HCT116 (cell line): ENCODE results near the gene PKD2. TPM values are rescaled to one million over a fixed set of nuclear protein-coding genes. Genes with fewer than 3 reads are reported as not detected.

Source experiments
- ATAC-seq: fragments of 200-7000 bp; cut with Tn5 transposase; 2 replicates; pipeline ENCODE4 v1.9.1; 2020; ENCODE audit warnings: mild to moderate bottlenecking, moderate library complexity
- BruUV-seq: library from RNA; stranded (reverse); fragments of 400-500 nt; replicated peaks from 2 replicates; lab custom pipeline; 2021; lab: Mats Ljungman, UMichigan
- CTCF ChIA-PET: fragments of 300-600 bp; sonication (Branson Sonifier 250); formaldehyde crosslinking; loops from one replicate; lab custom pipeline; 2021; ENCODE audit warnings: antibody characterized with exemption; lab: Charles Lee
- POLR2A ChIA-PET: fragments of 300-600, 350-600 bp; sonication (Branson Sonifier 250); formaldehyde crosslinking; loops from one replicate; lab custom pipeline; 2021; ENCODE audit warnings: antibody characterized with exemption; lab: Charles Lee
- RAD21 ChIA-PET, 2 experiments: fragments of 300-600 bp; sonication (Branson Sonifier 250); formaldehyde crosslinking; loops; one replicate each; lab custom pipeline; 2023; ENCODE audit warnings: low total read pairs in 2 of 2; ENCODE audit not compliant: uncharacterized antibody in 2 of 2, unreplicated experiment in 2 of 2, low non-redundant PET in 1 of 2; lab: Charles Lee
- DNase-seq: peaks from one replicate; pipeline ENCODE4 v3.0.0-alpha.2; 2010; ENCODE audit warnings: low read depth, low spot score
- H2AFZ ChIP-seq: fragments of 200-600 bp; shearing (Covaris generic), sonication (generic); 2 replicates; pipeline ENCODE4 v1.6.1; 2017; ENCODE audit warnings: low read depth, mixed run types, mixed read lengths, antibody characterized with exemption, low read length; ENCODE audit not compliant: poor library complexity, severe bottlenecking
- H3K27ac ChIP-seq: 2 replicates; pipeline ENCODE4 v1.5.1; 2012; ENCODE audit warnings: low read depth, low read length
- H3K27me3 ChIP-seq: fragments of 200-600 bp; sonication (generic); 2 replicates; pipeline ENCODE4 v1.6.1; 2016; ENCODE audit warnings: mixed run types, low read length, mixed read lengths; ENCODE audit not compliant: insufficient read depth
- H3K36me3 ChIP-seq, 2 experiments: fragments of 200-500 bp in 1 of 2; fragments of 200-600 bp in 1 of 2; sonication (Bioruptor generic) in 1 of 2; sonication (generic) in 1 of 2; 2 replicates each; pipeline versions ENCODE4 v1.5.1 to v1.6.1; 2014 to 2016; ENCODE audit warnings: low read length in 2 of 2, inconsistent platforms in 1 of 2, mixed read lengths in 1 of 2, mixed run types in 1 of 2; ENCODE audit not compliant: insufficient read depth in 2 of 2, control insufficient read depth in 1 of 2
- H3K4me1 ChIP-seq, 2 experiments: fragments of 200-600 bp in 1 of 2; sonication (generic) in 1 of 2; 2 replicates each; pipeline versions ENCODE4 v1.5.1 to v1.6.1; 2012 to 2017; ENCODE audit warnings: low read length in 2 of 2, inconsistent platforms in 1 of 2, mild to moderate bottlenecking in 1 of 2, mixed read lengths in 1 of 2, mixed run types in 1 of 2, moderate library complexity in 1 of 2; ENCODE audit not compliant: insufficient read depth in 2 of 2, control insufficient read depth in 1 of 2
- H3K4me2 ChIP-seq: fragments of 200-600 bp; sonication (generic); 2 replicates; pipeline ENCODE4 v1.6.1; 2017; ENCODE audit warnings: mixed run types, low read length, mixed read lengths
- H3K4me3 ChIP-seq, 2 experiments: fragments of 200-600 bp in 1 of 2; sonication (generic) in 1 of 2; replicated peaks in 1 of 2; 2 replicates each; pipeline ENCODE4 v1.5.1; 2011 to 2016; ENCODE audit warnings: low read length in 2 of 2, control low read depth in 1 of 2, low read depth in 1 of 2, mild to moderate bottlenecking in 1 of 2, mixed read lengths in 1 of 2, mixed run types in 1 of 2
- H3K79me2 ChIP-seq: fragments of 200-600 bp; sonication (generic); 2 replicates; pipeline ENCODE4 v1.6.1; 2017; ENCODE audit warnings: mild to moderate bottlenecking, mixed run types, low read length, moderate library complexity, mixed read lengths; ENCODE audit not compliant: insufficient read depth
- H3K9ac ChIP-seq: fragments of 200-600 bp; sonication (generic); 2 replicates; pipeline ENCODE4 v1.6.1; 2016; ENCODE audit warnings: low read length, mixed read lengths
- H3K9me2 ChIP-seq: fragments of 200-600 bp; sonication (generic), shearing (Covaris generic); 2 replicates; pipeline ENCODE4 v1.6.1; 2017; ENCODE audit warnings: mixed run types, mild to moderate bottlenecking, moderate library complexity; ENCODE audit not compliant: insufficient read depth
- H3K9me3 ChIP-seq, 2 experiments: fragments of 200-500 bp in 1 of 2; fragments of 200-600 bp in 1 of 2; sonication (Bioruptor generic) in 1 of 2; sonication (generic) in 1 of 2; 2 replicates each; pipeline ENCODE4 v1.6.1; 2014 to 2017; ENCODE audit warnings: low read length in 2 of 2, mixed read lengths in 2 of 2, inconsistent platforms in 1 of 2, low read depth in 1 of 2, mild to moderate bottlenecking in 1 of 2, mixed run types in 1 of 2, moderate library complexity in 1 of 2; ENCODE audit not compliant: control insufficient read depth in 1 of 2, insufficient read depth in 1 of 2
- H4K20me1 ChIP-seq: fragments of 200-600 bp; sonication (generic), shearing (Covaris generic); 2 replicates; pipeline ENCODE4 v1.6.1; 2017; ENCODE audit warnings: mixed run types, mild to moderate bottlenecking, moderate library complexity; ENCODE audit not compliant: insufficient read depth
- CBX3 ChIP-seq: IDR thresholded peaks from 2 replicates; pipeline ENCODE4 v1.6.1; 2012; ENCODE audit warnings: low read depth
- CEBPB ChIP-seq: IDR thresholded peaks from 2 replicates; pipeline ENCODE4 v1.6.1; 2012; ENCODE audit warnings: low read depth
- EGR1 ChIP-seq: IDR thresholded peaks from 2 replicates; pipeline ENCODE4 v1.6.1; 2012; ENCODE audit warnings: low read depth
- ELF1 ChIP-seq: IDR thresholded peaks from 2 replicates; pipeline ENCODE4 v1.6.1; 2012; ENCODE audit warnings: low read depth, borderline replicate concordance
- EZH2phosphoT487 ChIP-seq: fragments of 200-600 bp; IDR thresholded peaks from 2 replicates; pipeline ENCODE4 v1.6.1; 2018; ENCODE audit warnings: antibody characterized with exemption, borderline replicate concordance
- FOSL1 ChIP-seq: IDR thresholded peaks from 2 replicates; pipeline ENCODE4 v1.6.1; 2012; ENCODE audit warnings: low read depth
- JUND ChIP-seq: IDR thresholded peaks from 2 replicates; pipeline ENCODE4 v1.6.1; 2012
- SIN3A ChIP-seq: IDR thresholded peaks from 2 replicates; pipeline ENCODE4 v1.6.1; 2012; ENCODE audit warnings: low read depth
- SP1 ChIP-seq: IDR thresholded peaks from 2 replicates; pipeline ENCODE4 v1.6.1; 2012; ENCODE audit warnings: low read depth
- SRF ChIP-seq: IDR thresholded peaks from 2 replicates; pipeline ENCODE4 v1.6.1; 2012; ENCODE audit warnings: low read depth
- YY1 ChIP-seq: IDR thresholded peaks from 2 replicates; pipeline ENCODE4 v1.6.1; 2011; ENCODE audit warnings: low read length, low read depth, moderate library complexity, mild to moderate bottlenecking; ENCODE audit not compliant: insufficient replicate concordance; ENCODE audit errors: extremely low read depth
- ZFX ChIP-seq: fragments of 450-650 bp; IDR thresholded peaks from 2 replicates; pipeline ENCODE4 v1.6.1; 2017
- intact Hi-C: fragments of 100-400 bp; cut with micrococcal nuclease; formaldehyde crosslinking; loops from 2 replicates; pipeline ENCODE4 v1.10.0; 2022
- total RNA-seq: library from RNA; stranded (reverse); gene quantifications from one replicate; pipeline ENCODE4 v1.2.1, GENCODE V29; 2021; ENCODE audit not compliant: unreplicated experiment
- TF ChIP-seq, protein P1 (sequence below): IDR thresholded peaks from 2 replicates; pipeline ENCODE4 v1.6.1; 2012; ENCODE audit warnings: low read depth
- TF ChIP-seq, protein P2 (sequence below): IDR thresholded peaks from 2 replicates; pipeline ENCODE4 v1.6.1; 2012
- TF ChIP-seq, protein P3 (sequence below), 3 experiments: fragments of 200-600 bp in 1 of 3; sonication (generic) in 1 of 3; IDR thresholded peaks in 2 of 3; conservative IDR thresholded peaks in 1 of 3; 2 replicates each; pipeline ENCODE4 v1.5.1; 2012 to 2017; ENCODE audit warnings: low read depth in 2 of 3, low read length in 2 of 3, antibody characterized with exemption in 1 of 3, borderline replicate concordance in 1 of 3, control low read depth in 1 of 3, mild to moderate bottlenecking in 1 of 3, mixed read lengths in 1 of 3, mixed run types in 1 of 3, moderate library complexity in 1 of 3; ENCODE audit not compliant: insufficient read depth in 1 of 3

The PKD2 gene
- total RNA-seq, 1 experiment from 2014 or later, result 10.1 TPM

DNA sequence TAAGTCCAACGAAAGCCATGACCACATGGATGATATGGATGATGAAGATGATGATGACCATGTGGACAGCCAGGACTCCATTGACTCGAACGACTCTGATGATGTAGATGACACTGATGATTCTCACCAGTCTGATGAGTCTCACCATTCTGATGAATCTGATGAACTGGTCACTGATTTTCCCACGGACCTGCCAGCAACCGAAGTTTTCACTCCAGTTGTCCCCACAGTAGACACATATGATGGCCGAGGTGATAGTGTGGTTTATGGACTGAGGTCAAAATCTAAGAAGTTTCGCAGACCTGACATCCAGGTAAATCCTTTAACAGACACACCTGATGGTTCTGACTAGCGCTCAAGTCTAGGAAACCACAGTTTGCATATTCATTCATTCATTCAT, 25.9 kb upstream of the PKD2 start:
- TF ChIP-seq EZH2phosphoT487, result no peak
- no peak for TF ChIP-seq FOSL1
- TF ChIP-seq, all 23 proteins: peak for 0
- H3K4me1 ChIP-seq, result peaks cover 0 to 5% of the 10 kb centered on the region in 2 experiments; a peak in 1 of 4 replicates
- H2AFZ ChIP-seq, result no peak overlapping the region
- POLR2A ChIA-PET, result no interaction called here
- RAD21 ChIA-PET, result no interaction called here
- CTCF ChIA-PET, result no interaction called here
- H3K36me3 ChIP-seq, result no peaks in the 10 kb centered on the region
- H3K9me2 ChIP-seq, result no peaks in the 10 kb centered on the region
- H3K27me3 ChIP-seq, result no peaks in the 10 kb centered on the region
- ATAC-seq (no peak), DNase-seq (no peak)
- H3K9me3 ChIP-seq, result no peaks in the 10 kb centered on the region
- no peak overlapping the region for H3K9ac ChIP-seq
- no peaks in the 10 kb centered on the region for H3K79me2 ChIP-seq
- no peaks in the 10 kb centered on the region for H4K20me1 ChIP-seq
- intact Hi-C loops, result loop anchor here (10.0 kb wide), 1 partner anchor 307 kb away; no protein-coding TSS in a partner anchor
- no peak overlapping the region for H3K4me2 ChIP-seq
- H3K27ac ChIP-seq, result no peak overlapping the region
- no peak overlapping the region for H3K4me3 ChIP-seq
- BruUV-seq, result no TSS peak

- Histone ChIP-seq H3K36me3 (no peaks in the 10 kb centered on the region), H3K9me3 (no peaks in the 10 kb centered on the region), H3K9ac (no peak overlapping the region), H2AFZ (no peak overlapping the region), H3K27me3 (no peaks in the 10 kb centered on the region), H4K20me1 (no peaks in the 10 kb centered on the region), H3K9me2 (no peaks in the 10 kb centered on the region), H3K4me3 (no peak overlapping the region), H3K4me1 (peaks cover 0 to 5% of the 10 kb centered on the region in 2 experiments; a peak in 1 of 4 replicates), H3K27ac (no peak overlapping the region), H3K4me2 (no peak overlapping the region), H3K79me2 (no peaks in the 10 kb centered on the region)
- TF ChIP-seq EGR1, result no peak
- no peak for TF ChIP-seq SP1
- TF ChIP-seq, protein P1, sequence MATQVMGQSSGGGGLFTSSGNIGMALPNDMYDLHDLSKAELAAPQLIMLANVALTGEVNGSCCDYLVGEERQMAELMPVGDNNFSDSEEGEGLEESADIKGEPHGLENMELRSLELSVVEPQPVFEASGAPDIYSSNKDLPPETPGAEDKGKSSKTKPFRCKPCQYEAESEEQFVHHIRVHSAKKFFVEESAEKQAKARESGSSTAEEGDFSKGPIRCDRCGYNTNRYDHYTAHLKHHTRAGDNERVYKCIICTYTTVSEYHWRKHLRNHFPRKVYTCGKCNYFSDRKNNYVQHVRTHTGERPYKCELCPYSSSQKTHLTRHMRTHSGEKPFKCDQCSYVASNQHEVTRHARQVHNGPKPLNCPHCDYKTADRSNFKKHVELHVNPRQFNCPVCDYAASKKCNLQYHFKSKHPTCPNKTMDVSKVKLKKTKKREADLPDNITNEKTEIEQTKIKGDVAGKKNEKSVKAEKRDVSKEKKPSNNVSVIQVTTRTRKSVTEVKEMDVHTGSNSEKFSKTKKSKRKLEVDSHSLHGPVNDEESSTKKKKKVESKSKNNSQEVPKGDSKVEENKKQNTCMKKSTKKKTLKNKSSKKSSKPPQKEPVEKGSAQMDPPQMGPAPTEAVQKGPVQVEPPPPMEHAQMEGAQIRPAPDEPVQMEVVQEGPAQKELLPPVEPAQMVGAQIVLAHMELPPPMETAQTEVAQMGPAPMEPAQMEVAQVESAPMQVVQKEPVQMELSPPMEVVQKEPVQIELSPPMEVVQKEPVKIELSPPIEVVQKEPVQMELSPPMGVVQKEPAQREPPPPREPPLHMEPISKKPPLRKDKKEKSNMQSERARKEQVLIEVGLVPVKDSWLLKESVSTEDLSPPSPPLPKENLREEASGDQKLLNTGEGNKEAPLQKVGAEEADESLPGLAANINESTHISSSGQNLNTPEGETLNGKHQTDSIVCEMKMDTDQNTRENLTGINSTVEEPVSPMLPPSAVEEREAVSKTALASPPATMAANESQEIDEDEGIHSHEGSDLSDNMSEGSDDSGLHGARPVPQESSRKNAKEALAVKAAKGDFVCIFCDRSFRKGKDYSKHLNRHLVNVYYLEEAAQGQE, result no peak
- no peak for TF ChIP-seq SRF
- TF ChIP-seq YY1, result no peak
- no peak for TF ChIP-seq ELF1
- TF ChIP-seq, protein P2, sequence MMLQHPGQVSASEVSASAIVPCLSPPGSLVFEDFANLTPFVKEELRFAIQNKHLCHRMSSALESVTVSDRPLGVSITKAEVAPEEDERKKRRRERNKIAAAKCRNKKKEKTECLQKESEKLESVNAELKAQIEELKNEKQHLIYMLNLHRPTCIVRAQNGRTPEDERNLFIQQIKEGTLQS, result no peak
- TF ChIP-seq FOSL1, result no peak
- TF ChIP-seq ZFX, result no peak
- no peak for TF ChIP-seq SIN3A
- TF ChIP-seq EZH2phosphoT487, result no peak
- TF ChIP-seq JUND, result no peak
- TF ChIP-seq, protein P3, sequence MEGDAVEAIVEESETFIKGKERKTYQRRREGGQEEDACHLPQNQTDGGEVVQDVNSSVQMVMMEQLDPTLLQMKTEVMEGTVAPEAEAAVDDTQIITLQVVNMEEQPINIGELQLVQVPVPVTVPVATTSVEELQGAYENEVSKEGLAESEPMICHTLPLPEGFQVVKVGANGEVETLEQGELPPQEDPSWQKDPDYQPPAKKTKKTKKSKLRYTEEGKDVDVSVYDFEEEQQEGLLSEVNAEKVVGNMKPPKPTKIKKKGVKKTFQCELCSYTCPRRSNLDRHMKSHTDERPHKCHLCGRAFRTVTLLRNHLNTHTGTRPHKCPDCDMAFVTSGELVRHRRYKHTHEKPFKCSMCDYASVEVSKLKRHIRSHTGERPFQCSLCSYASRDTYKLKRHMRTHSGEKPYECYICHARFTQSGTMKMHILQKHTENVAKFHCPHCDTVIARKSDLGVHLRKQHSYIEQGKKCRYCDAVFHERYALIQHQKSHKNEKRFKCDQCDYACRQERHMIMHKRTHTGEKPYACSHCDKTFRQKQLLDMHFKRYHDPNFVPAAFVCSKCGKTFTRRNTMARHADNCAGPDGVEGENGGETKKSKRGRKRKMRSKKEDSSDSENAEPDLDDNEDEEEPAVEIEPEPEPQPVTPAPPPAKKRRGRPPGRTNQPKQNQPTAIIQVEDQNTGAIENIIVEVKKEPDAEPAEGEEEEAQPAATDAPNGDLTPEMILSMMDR (IDR thresholded peaks at IDR 0.05 in 2 of 3, conservative IDR thresholded peaks at IDR 0.05 in 1 of 3; ENCODE audit: borderline replicate concordance in 1 of 3, insufficient read depth in 1 of 3, low read depth in 2 of 3, low read length in 2 of 3), result no peak
- no peak for TF ChIP-seq CEBPB
- no peak for TF ChIP-seq CBX3
- DNase-seq, result no peak
- ATAC-seq, result no peak
- ChIA-PET POLR2A (no interaction called here), RAD21 (no interaction called here), CTCF (no interaction called here)
- intact Hi-C loops, result loop anchor here (10.0 kb wide), 1 partner anchor 307 kb away; no protein-coding TSS in a partner anchor
- no TSS peak for BruUV-seq
Measured at GRCh38 chr4:87982036-87982435, 25.4 kb upstream of the PKD2 start.
